Fibroblast of skin of left quadriceps (primary cell): ENCODE results near the gene ASIC4.

Source experiments
- DNase-seq, 2 experiments: peaks; one replicate each; pipeline ENCODE4 v3.0.0-alpha.2; 2013; ENCODE audit warnings: low read depth in 2 of 2

The ASIC4 gene

DNA sequence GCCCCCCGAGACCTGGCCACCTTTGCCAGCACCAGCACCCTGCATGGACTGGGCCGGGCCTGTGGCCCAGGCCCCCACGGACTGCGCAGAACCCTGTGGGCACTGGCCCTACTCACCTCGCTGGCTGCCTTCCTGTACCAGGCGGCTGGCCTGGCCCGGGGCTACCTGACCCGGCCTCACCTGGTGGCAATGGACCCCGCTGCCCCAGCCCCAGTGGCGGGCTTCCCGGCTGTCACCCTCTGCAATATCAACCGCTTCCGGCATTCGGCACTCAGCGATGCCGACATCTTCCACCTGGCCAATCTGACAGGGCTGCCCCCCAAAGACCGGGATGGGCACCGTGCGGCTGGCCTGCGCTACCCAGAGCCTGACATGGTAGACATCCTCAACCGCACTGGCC, 554 bp downstream of the ASIC4 start:
- DNase-seq = no peak

DNA sequence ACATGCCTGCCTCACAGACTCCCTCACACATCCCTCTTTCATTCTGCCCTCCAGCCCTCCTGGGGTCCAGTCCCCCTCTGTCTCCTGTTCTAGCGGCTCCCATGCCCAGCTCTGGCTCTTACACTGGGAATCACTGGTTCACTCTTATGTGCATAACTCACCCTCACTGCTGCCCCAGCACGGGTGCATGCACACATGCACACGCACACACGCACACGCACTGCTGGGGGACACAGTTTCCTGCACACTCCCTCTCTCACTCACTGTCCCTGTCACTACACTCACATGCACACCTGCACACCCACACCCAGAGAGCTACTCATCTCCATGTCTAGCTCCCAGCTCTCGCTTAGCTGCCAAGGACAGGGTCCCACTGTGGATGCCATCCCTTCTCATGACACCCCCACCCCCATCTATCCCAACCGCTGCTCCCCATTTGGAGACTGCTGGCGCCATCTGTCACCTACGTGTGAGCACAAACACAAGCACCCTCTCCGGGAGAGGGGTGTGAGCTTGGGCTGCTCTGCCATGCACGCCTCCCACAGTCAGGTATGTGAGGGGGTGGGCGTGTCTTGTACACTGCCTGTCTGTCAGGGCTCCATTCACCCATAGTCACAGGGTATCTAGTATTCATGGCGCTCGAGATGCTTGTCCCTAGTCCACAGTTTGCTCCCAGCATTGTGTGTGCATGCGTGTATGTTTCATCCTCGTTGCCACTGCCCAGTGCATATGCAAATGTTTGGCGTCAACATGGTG, 1.8 kb downstream of the ASIC4 start:
- no peak for DNase-seq

DNA sequence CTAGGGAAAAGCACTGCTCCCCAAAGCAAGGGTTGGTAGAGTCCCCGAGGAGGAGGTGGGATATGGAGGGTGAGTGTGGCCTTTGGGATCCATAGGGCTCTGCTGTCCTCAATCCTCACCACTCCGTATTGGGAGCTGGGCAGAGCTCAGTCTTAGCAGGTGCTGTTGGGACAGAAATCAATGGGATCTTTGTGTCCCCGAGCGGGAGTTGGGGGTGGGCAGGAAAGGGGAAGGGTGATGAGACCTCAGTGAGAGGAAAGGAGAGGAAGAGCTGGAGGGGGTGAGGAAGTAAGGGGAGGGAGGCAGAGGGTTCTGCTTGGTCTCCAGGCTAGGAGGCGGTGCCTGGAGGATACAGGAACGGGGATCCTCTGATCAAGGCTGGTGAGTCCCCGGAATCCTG, 2.6 kb downstream of the ASIC4 start:
- no peak for DNase-seq

DNA sequence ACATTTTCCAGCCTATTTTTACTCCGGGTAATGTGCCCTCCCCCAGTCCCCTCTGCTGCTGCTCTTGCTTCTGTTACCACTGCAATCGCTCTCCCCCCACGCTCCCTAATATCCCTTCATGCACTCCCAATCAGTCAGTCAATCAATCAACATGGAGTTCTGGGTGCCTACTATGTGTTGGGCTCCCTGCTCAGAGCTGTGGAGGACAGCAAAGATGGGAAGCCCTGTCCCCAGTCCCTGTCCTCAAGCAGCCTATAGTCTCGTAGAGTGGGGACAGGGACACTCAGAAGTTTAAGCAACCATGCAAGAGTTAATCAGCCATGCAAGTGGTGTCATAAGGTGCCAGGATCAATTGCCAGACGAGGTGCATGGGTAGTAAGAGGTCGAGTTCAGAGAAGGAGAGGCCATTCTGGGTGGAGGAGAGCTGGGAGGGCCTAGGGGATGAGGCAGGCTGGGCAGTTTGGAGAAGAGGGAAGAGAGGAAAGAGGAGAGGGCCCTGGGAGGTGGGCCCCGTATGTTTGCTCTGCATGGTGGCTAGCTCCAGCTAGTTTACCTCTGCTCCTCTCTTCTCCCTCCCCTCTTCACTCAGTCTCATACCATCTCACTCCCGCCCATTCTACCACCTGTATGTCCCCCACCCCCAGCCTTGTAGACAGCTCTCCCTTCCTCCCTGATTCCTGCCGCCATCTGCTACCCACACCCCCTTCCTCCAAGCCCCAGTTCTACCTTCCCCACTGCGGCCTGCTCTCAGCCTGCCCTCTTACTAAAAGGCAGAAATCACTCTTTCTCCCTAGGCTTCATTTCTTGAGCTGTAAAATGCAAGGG, 3.9 kb downstream of the ASIC4 start:
- no peak for DNase-seq

DNA sequence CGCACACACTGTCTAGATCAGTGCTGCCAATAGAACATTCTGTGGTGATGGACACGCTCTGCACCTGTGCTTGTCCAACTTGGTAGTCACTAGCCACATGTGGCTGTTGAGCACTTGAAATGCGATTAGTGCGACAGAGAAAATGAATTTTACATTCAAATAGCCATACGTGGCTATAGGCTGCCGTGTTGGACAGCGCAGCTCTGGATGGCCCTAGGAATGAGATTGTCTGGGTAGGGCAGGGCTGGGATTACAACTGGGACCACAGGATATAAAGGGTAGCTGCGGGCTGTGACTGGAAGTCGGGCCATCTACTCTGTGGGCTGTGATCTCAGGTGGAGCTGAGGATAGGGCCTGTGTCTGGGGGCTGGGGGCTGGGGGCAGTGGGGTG, 5.2 kb downstream of the ASIC4 start:
- no peak for DNase-seq

DNA sequence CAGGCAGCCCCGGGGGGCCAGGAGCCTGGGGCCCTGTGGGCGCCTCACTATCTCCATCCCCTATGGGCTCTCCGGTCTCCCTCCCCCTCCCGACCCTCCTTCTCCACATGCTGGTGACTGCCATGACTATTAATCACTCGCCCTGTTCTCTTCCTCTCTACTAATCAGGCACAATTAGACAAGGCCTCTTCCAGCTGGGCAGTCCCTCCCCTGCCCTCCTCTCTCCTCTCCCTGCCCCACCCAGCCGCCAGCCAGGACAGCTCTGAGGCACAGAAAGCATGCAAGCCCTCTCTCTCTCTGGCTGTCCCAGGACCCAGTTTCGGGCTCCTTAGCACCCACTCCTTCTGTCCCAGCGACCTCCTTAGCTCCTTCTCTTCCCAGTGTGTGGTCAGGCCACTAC, 5.8 kb downstream of the ASIC4 start:
- DNase-seq = no peak

DNA sequence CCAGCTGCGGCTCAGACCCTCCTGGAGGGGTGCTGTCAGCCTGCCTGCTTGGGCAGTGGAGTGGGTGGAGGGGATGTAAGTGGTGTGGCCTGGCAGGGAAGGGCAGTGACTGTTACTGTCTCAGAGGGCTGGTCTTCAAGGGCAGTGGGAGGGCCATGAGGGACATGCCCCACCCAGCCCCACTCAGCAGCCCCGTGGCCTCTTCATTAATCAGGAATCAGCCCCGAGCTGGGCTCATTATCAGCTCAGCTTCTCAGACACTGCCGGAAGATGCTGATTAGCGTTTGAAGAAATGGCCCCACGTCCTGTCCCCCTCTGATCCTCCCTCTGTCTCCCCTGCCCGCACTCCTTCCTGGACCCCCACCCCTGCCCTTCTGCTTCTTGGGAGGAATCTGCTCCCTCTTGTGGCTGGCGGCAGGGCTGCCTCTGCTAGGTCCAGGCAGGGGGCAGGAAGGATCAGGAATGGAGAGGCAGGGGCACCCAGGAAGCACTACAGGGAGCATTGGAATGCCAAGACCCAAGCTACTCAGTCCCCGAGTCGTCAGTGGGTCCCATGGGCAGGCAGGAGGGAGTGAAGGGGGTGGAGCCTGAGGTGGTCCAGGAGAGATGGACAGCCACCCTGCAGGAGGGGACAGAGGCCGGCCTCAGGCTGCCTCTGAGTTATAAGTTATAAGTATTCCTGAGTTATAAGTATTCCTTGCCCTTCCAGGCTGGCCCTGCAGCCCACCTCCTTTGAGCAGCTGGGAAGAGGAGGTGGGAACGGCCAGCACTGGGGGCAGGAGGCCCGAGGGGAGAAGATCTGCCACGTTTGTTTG, 7.0 kb downstream of the ASIC4 start:
- no peak for DNase-seq

DNA sequence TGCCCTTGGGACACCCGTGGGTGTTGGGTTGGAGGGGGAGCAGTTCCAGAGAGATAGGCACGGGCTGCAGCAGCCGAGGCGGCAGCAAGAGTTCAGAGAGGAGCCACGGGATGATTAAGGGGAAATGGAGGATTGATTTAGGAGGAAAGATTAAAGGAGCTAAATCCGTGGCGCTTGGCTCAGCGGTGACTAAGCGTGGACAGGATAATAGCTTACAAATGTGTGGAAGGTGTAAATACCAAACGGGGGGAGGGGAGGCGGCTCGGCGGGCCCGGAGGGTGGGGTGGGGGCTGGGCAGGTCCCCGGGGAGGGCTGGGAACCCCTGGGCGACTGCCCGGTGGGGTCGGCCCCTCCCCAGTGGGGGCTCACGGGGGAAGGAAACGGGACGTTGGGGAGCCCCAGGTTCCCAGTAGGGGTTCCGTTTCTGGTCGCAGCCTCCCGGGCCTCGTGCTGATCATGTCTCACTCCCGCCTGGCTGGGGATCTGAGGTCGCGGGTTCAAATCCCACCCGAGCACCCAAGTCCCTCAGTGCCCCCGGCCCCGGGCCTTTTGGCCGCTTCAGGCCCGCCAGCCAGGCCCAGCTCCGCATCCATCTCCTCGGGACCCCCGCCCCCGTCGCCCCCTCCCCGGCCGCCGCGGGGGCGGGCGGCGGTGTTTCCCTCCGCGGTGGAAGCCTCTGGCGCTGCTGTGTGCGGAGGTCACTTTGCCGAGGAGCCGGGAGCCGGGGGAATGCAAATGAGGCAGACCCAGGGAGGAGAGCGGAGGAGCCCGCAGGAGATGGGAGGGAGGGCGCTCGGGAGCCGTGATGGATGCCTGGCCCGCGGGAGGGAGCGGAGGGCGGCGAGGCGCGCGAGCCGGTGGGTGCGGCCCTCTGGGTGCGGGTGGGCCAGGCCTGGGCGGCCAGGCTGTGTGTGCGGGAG, 8.1 kb downstream of the ASIC4 start:
- peak; percentile 81 to 84 for DNase-seq

DNA sequence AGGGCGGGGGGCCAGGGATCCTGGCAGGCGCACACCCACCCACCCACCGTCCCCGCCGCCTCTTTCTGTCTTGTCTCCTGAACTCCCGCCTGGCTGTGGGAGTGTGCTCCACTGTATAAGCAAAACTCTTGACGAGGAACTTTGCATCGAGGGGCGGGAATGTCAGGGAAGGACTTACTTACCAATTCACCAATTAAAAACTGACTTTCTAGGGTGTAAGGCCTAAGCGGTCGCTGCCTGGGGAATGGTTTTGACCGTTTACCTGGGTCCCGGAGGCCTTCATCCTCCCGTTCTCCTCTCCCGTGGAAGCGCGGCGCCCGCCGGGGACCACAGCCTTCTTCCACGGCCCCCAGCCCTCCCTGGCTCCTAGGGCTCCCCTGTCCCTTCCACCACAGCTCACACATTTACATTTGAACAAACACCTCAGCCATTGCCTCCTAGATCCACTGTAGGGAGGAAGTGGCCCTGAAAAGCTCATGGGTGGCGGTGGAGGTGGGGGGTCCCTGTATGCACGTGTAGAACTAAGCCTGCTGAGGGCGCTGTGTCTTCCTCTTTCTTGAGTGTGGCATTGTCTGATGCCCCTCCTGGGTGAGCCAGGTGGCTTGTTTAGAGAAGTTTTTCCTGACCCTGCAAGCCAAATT, 8.9 kb downstream of the ASIC4 start:
- DNase-seq = no peak

DNA sequence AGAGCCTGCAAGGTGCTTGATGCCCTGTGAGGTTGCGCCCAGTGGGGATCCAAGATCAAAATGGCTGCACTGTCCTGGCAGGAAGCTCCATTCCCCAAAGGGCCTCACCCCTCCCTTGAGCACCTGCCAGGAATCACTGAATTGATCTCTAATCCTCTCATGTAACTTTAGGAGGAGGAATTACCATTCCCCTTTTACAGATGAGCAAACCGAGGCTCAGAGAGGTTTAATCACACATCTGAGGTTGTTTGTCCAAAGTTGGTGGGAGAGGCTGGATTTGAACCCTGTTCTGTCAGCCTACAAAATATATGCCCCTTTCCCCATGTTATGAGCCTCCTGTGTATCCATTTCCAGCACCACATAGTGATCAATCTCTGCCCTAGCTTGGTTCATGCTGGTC, 10.5 kb downstream of the ASIC4 start:
- no peak for DNase-seq

DNA sequence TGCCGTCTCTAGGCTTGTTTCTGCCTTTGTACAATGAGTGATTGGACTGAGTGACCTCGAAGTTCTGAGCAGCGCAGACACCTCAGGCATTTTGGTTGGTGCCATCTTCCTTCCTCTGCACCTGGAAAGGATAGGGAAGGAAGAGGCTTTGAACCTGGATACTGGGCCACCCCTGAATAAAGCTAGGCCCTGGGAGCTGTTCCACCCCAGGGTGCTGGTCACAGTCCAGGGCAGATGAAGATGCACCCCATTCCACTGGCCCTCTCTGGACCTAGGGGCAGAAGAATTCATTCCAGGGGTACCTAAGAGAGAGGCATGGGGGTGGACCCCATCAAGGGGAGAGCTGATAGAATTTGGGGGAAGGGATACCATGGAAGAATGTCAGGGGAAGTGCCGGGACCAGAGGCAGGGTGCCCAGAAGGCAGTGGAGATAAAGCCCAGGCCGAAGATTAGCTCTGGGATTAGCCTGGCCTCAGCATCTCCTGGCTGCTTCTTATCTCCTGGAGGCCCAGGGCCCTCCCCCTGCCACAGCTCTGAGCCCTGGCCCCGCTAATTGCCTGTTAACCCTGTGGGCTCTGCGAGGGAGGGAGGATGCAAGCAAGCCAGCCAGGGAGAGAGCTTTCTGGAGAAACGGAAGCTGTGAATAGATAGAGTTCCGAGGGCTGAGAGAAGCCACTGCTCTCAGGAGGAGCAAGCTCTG, 11.4 kb downstream of the ASIC4 start:
- DNase-seq = no peak

DNA sequence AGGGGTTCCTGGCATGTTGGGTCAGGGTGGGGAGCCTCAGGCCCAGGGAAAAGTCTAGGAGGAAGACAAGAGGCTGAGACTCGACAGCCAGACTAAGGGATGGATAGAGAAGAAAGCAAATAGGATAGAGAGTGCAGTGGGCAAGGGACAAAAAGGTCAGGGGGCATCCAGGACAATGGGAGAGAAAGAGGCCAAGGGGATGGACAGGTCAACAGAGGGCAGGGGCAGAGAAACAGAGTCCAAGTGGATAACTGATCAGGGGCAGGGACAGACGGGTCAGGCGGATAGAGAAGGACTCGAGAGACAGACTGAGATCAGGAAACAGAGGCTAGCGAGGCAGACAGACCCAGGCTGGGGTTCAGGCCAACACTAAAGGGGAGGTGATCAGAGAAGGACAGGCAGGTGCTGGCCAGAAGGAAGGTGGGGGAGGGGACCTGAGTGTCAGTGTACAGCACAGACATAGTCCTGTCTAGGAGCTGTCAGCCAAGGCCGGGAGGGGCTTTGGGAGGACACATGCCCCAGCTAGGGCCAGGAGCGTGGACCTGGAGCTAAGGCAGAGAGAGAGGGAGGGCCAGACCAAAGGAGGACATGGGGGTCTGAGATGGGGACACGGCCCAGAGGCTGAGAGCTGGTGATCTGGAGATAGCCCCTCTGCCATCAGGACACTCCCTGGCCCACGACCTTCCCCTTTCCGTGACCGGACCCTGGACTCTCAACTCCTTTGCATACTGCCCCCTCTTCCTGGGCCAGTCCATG, 12.2 kb downstream of the ASIC4 start:
- DNase-seq = no peak

DNA sequence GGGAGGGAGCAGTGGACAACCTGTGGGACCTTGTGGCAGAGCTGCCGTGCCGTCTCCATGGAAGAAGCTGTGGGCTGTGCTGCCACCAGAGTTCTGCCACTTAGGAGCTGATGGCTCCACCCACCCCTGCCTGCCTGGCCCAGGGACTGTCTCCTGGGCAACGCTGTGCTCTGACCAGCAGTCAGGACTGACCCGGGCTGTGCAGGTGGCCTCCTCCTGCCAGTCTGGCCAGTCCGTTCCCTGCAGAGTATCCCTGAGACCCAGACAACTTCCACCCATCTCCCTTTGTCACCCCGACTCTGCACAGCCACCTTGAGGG, 12.8 kb downstream of the ASIC4 start:
- no peak for DNase-seq

DNA sequence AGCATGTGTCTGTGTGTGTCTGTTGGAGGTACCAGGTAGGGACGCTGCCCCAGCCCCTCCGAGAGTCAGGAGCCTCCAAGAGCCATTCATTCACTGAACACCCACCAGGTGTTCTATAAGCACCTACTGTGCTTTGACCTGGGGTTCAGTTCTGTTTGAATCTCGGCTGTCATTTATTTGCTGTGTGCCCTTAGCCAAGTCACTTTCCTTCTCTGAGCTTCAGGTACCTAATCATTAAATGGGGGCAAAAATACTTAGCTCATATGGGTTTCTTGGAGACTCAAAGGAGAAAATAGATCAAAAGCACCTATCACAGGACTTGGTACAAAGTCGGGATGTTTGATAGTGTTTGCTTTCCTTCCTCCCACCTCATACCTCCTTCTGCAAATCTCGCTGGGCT, 13.2 kb downstream of the ASIC4 start:
- DNase-seq = no peak

DNA sequence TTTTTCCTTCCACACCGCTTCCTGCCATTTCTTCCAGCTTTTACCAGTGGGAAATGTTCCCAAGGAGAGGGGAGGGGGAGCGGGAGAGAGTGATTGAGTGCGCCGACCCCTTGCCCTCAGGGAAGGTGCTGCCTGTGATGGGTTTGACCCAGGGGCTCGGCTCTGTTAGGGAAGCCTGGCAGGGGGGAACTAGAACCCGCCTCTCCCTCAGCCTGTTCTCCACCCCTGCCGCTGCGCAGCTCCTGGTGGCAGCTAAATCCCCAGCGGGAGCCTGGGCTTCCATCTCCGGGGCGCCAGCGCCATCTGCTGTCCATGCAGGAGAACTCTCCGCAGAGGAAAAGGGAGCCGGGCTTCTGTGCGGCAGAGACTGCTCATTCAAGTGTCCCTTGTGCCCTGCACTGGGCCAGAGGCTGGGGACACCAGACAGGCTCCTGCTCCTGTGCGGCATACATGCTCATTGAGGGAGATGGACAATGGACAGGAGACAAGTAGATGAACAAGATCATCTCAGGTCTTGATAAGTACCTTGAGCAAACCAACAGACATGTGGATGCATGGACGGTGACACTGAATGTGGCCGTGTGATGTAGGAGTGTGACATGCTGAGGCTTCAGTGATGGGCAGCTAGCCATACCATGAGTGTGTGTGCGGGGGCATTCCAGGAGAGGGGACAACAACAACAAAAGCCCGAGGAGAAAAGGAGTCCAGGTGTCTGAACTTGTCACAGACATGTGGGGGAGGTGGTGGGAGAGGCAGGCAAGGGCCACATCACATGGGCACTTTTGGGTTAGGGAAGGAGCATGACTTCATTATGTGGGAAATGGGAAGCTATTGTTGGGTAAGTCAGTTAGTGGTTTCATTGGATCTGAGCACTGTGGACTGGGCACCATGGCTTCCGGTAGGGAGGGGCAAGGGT, 16.0 kb downstream of the ASIC4 start:
- DNase-seq = peak; percentile 51 to 60

DNA sequence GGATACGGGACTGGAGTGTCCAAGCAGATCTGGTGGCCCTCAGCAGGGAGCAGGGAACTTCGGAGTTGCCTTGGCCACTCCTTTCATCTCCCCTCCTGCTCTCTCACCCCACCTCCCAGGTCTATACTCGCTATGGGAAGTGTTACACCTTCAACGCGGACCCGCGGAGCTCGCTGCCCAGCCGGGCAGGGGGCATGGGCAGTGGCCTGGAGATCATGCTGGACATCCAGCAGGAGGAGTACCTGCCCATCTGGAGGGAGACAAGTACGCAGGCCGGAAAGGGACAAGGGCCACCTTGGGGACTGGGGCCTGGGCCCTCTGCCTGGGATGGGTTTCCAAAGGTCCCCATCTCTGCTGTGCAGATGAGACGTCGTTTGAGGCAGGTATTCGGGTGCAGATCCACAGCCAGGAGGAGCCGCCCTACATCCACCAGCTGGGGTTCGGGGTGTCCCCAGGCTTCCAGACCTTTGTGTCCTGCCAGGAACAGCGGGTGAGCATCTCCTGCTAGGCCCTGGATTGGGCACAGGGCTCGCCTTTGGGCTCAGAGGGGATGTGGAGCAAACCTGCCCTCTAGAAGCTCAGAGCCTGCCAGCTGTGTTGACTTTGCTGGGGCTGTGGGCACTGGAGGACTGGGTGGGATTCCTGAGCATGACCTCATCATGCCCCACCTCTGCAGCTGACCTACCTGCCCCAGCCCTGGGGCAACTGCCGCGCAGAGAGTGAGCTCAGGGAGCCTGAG, 17.5 kb downstream of the ASIC4 start:
- no peak for DNase-seq

DNA sequence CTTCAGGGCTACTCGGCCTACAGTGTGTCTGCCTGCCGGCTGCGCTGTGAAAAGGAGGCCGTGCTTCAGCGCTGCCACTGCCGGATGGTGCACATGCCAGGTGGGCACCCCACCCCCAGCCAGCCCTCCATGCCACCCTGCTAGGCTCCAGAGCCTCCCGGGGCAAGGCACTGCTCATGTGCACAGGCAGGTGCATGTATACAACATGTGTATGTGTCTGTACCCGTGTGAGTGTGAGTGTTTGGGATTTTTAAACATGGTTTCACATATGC, 18.0 kb downstream of the ASIC4 start:
- no peak for DNase-seq
